ENCODE data around the gene UPK1B.

GRCh38 chr3:119230071-119230470 is 56.7 kb downstream of the UPK1B start:
- TF ChIP-seq EZH2phosphoT487 (IDR thresholded peaks at IDR 0.05; ENCODE audit: low read depth) (no peak), CTCF (IDR thresholded peaks at IDR 0.05; ENCODE audit: low read depth, low read length) (no peak)

All from OCI-LY3 (cell line).